ENCODE data around the gene TTC13. TPM values are rescaled to one million over a fixed set of nuclear protein-coding genes. Genes with fewer than 3 reads are reported as not detected.

Gene TTC13
- total RNA-seq, 1 experiment from 2014 or later = 30.1 TPM

- TF ChIP-seq, protein P1, sequence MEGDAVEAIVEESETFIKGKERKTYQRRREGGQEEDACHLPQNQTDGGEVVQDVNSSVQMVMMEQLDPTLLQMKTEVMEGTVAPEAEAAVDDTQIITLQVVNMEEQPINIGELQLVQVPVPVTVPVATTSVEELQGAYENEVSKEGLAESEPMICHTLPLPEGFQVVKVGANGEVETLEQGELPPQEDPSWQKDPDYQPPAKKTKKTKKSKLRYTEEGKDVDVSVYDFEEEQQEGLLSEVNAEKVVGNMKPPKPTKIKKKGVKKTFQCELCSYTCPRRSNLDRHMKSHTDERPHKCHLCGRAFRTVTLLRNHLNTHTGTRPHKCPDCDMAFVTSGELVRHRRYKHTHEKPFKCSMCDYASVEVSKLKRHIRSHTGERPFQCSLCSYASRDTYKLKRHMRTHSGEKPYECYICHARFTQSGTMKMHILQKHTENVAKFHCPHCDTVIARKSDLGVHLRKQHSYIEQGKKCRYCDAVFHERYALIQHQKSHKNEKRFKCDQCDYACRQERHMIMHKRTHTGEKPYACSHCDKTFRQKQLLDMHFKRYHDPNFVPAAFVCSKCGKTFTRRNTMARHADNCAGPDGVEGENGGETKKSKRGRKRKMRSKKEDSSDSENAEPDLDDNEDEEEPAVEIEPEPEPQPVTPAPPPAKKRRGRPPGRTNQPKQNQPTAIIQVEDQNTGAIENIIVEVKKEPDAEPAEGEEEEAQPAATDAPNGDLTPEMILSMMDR (conservative IDR thresholded peaks at IDR 0.05; ENCODE audit: low read depth, low read length) = no peak
- no peak for TF ChIP-seq EZH2 (IDR thresholded peaks at IDR 0.05; ENCODE audit: borderline replicate concordance, low read depth, low read length, poor library complexity, severe bottlenecking)
- Histone ChIP-seq H3K4me3 (ENCODE audit: low read depth, low read length, poor library complexity, severe bottlenecking) (no peak overlapping the region), H3K27ac (ENCODE audit: low read depth, low read length, poor library complexity, severe bottlenecking) (no peak overlapping the region), H3K36me3 (ENCODE audit: insufficient read depth, low read length, poor library complexity, severe bottlenecking) (no peaks in the 10 kb centered on the region), H3K4me1 (ENCODE audit: insufficient read depth, low read length, poor library complexity, severe bottlenecking) (peaks cover 10% of the 10 kb centered on the region), H3K27me3 (replicated peaks; ENCODE audit: insufficient read depth, low read depth, low read length, poor library complexity) (no peaks in the 10 kb centered on the region), H3K9me3 (ENCODE audit: low read depth, low read length, poor library complexity, severe bottlenecking) (no peaks in the 10 kb centered on the region)
- ChIA-PET CTCF (no interaction called here), POLR2A (ENCODE audit: low non-redundant PET) (no interaction called here)
- BruUV-seq (replicated peaks) = no TSS peak
- intact Hi-C loops (cut with micrococcal nuclease; ENCODE audit: unreplicated experiment) = loop anchor here (1.0 to 10.0 kb wide), 3 partner anchors 118 to 688 kb away; no protein-coding TSS in a partner anchor
- no peak for DNase-seq (ENCODE audit: low spot score)
Measured at GRCh38 chr1:230916587-230917283, 61.9 kb downstream of the TTC13 start.

GRCh38 chr1:230915078-230915477 is 63.6 kb downstream of the TTC13 start:
- CTCF ChIA-PET = no interaction called here
- no TSS peak for BruUV-seq (replicated peaks)

GRCh38 chr1:230913496-230913895 is 65.2 kb downstream of the TTC13 start:
- no peak for DNase-seq (ENCODE audit: low spot score)
- CTCF ChIA-PET = no interaction called here
- Histone ChIP-seq H3K27ac (ENCODE audit: low read depth, low read length, poor library complexity, severe bottlenecking) (no peak overlapping the region), H3K36me3 (ENCODE audit: insufficient read depth, low read length, poor library complexity, severe bottlenecking) (no peaks in the 10 kb centered on the region), H3K27me3 (replicated peaks; ENCODE audit: insufficient read depth, low read depth, low read length, poor library complexity) (no peaks in the 10 kb centered on the region), H3K9me3 (ENCODE audit: low read depth, low read length, poor library complexity, severe bottlenecking) (no peaks in the 10 kb centered on the region), H3K4me3 (ENCODE audit: low read depth, low read length, poor library complexity, severe bottlenecking) (no peak overlapping the region), H3K4me1 (ENCODE audit: insufficient read depth, low read length, poor library complexity, severe bottlenecking) (no peaks in the 10 kb centered on the region)
- TF ChIP-seq EZH2 (IDR thresholded peaks at IDR 0.05; ENCODE audit: borderline replicate concordance, low read depth, low read length, poor library complexity, severe bottlenecking) = no peak
- TF ChIP-seq, protein P1 (conservative IDR thresholded peaks at IDR 0.05; ENCODE audit: low read depth, low read length) = no peak
- BruUV-seq (replicated peaks) = no TSS peak
- POLR2A ChIA-PET (ENCODE audit: low non-redundant PET) = no interaction called here
- intact Hi-C loops (cut with micrococcal nuclease; ENCODE audit: unreplicated experiment) = loop anchor here (10.0 kb wide), 1 partner anchor 691 kb away; no protein-coding TSS in a partner anchor

More at GRCh38 chr1:230915078-230915477, 63.6 kb downstream of the TTC13 start:
- no peak overlapping the region for H3K27ac ChIP-seq (ENCODE audit: low read depth, low read length, poor library complexity, severe bottlenecking)
- no peak overlapping the region for H3K4me3 ChIP-seq (ENCODE audit: low read depth, low read length, poor library complexity, severe bottlenecking)
- no peaks in the 10 kb centered on the region for H3K9me3 ChIP-seq (ENCODE audit: low read depth, low read length, poor library complexity, severe bottlenecking)
- no peaks in the 10 kb centered on the region for H3K27me3 ChIP-seq (replicated peaks; ENCODE audit: insufficient read depth, low read depth, low read length, poor library complexity)
- DNase-seq (ENCODE audit: low spot score) = no peak
- peaks cover 10% of the 10 kb centered on the region for H3K4me1 ChIP-seq (ENCODE audit: insufficient read depth, low read length, poor library complexity, severe bottlenecking)
- TF ChIP-seq EZH2 (IDR thresholded peaks at IDR 0.05; ENCODE audit: borderline replicate concordance, low read depth, low read length, poor library complexity, severe bottlenecking) = no peak
- TF ChIP-seq, protein P1 (conservative IDR thresholded peaks at IDR 0.05; ENCODE audit: low read depth, low read length) = no peak
- intact Hi-C loops (cut with micrococcal nuclease; ENCODE audit: unreplicated experiment) = loop anchor here (10.0 kb wide), 1 partner anchor 690 kb away; no protein-coding TSS in a partner anchor
- H3K36me3 ChIP-seq (ENCODE audit: insufficient read depth, low read length, poor library complexity, severe bottlenecking) = no peaks in the 10 kb centered on the region
- POLR2A ChIA-PET (ENCODE audit: low non-redundant PET) = no interaction called here
